HCT116 (cell line): Measurements from ENCODE around the gene LRIG1. TPM values are rescaled to one million over a fixed set of nuclear protein-coding genes. Genes with fewer than 3 reads are reported as not detected.

ENCODE experiments used
- ATAC-seq: fragments of 200-7000 bp; cut with Tn5 transposase; 2 replicates; pipeline ENCODE4 v1.9.1; 2020; ENCODE audit warnings: mild to moderate bottlenecking, moderate library complexity
- BruUV-seq: library from RNA; stranded (reverse); fragments of 400-500 nt; replicated peaks from 2 replicates; lab custom pipeline; 2021; lab: Mats Ljungman, UMichigan
- CTCF ChIA-PET: fragments of 300-600 bp; sonication (Branson Sonifier 250); formaldehyde crosslinking; loops from one replicate; lab custom pipeline; 2021; ENCODE audit warnings: antibody characterized with exemption; lab: Charles Lee
- POLR2A ChIA-PET: fragments of 300-600, 350-600 bp; sonication (Branson Sonifier 250); formaldehyde crosslinking; loops from one replicate; lab custom pipeline; 2021; ENCODE audit warnings: antibody characterized with exemption; lab: Charles Lee
- RAD21 ChIA-PET, 2 experiments: fragments of 300-600 bp; sonication (Branson Sonifier 250); formaldehyde crosslinking; loops; one replicate each; lab custom pipeline; 2023; ENCODE audit warnings: low total read pairs in 2 of 2; ENCODE audit not compliant: uncharacterized antibody in 2 of 2, unreplicated experiment in 2 of 2, low non-redundant PET in 1 of 2; lab: Charles Lee
- DNase-seq: peaks from one replicate; pipeline ENCODE4 v3.0.0-alpha.2; 2010; ENCODE audit warnings: low read depth, low spot score
- H2AFZ ChIP-seq: fragments of 200-600 bp; shearing (Covaris generic), sonication (generic); 2 replicates; pipeline ENCODE4 v1.6.1; 2017; ENCODE audit warnings: low read depth, mixed run types, mixed read lengths, antibody characterized with exemption, low read length; ENCODE audit not compliant: poor library complexity, severe bottlenecking
- H3K27ac ChIP-seq: 2 replicates; pipeline ENCODE4 v1.5.1; 2012; ENCODE audit warnings: low read depth, low read length
- H3K27me3 ChIP-seq: fragments of 200-600 bp; sonication (generic); 2 replicates; pipeline ENCODE4 v1.6.1; 2016; ENCODE audit warnings: mixed run types, low read length, mixed read lengths; ENCODE audit not compliant: insufficient read depth
- H3K36me3 ChIP-seq, 2 experiments: fragments of 200-500 bp in 1 of 2; fragments of 200-600 bp in 1 of 2; sonication (Bioruptor generic) in 1 of 2; sonication (generic) in 1 of 2; 2 replicates each; pipeline versions ENCODE4 v1.5.1 to v1.6.1; 2014 to 2016; ENCODE audit warnings: low read length in 2 of 2, inconsistent platforms in 1 of 2, mixed read lengths in 1 of 2, mixed run types in 1 of 2; ENCODE audit not compliant: insufficient read depth in 2 of 2, control insufficient read depth in 1 of 2
- H3K4me1 ChIP-seq, 2 experiments: fragments of 200-600 bp in 1 of 2; sonication (generic) in 1 of 2; 2 replicates each; pipeline versions ENCODE4 v1.5.1 to v1.6.1; 2012 to 2017; ENCODE audit warnings: low read length in 2 of 2, inconsistent platforms in 1 of 2, mild to moderate bottlenecking in 1 of 2, mixed read lengths in 1 of 2, mixed run types in 1 of 2, moderate library complexity in 1 of 2; ENCODE audit not compliant: insufficient read depth in 2 of 2, control insufficient read depth in 1 of 2
- H3K4me2 ChIP-seq: fragments of 200-600 bp; sonication (generic); 2 replicates; pipeline ENCODE4 v1.6.1; 2017; ENCODE audit warnings: mixed run types, low read length, mixed read lengths
- H3K4me3 ChIP-seq, 2 experiments: fragments of 200-600 bp in 1 of 2; sonication (generic) in 1 of 2; replicated peaks in 1 of 2; 2 replicates each; pipeline ENCODE4 v1.5.1; 2011 to 2016; ENCODE audit warnings: low read length in 2 of 2, control low read depth in 1 of 2, low read depth in 1 of 2, mild to moderate bottlenecking in 1 of 2, mixed read lengths in 1 of 2, mixed run types in 1 of 2
- H3K79me2 ChIP-seq: fragments of 200-600 bp; sonication (generic); 2 replicates; pipeline ENCODE4 v1.6.1; 2017; ENCODE audit warnings: mild to moderate bottlenecking, mixed run types, low read length, moderate library complexity, mixed read lengths; ENCODE audit not compliant: insufficient read depth
- H3K9ac ChIP-seq: fragments of 200-600 bp; sonication (generic); 2 replicates; pipeline ENCODE4 v1.6.1; 2016; ENCODE audit warnings: low read length, mixed read lengths
- H3K9me2 ChIP-seq: fragments of 200-600 bp; sonication (generic), shearing (Covaris generic); 2 replicates; pipeline ENCODE4 v1.6.1; 2017; ENCODE audit warnings: mixed run types, mild to moderate bottlenecking, moderate library complexity; ENCODE audit not compliant: insufficient read depth
- H3K9me3 ChIP-seq, 2 experiments: fragments of 200-500 bp in 1 of 2; fragments of 200-600 bp in 1 of 2; sonication (Bioruptor generic) in 1 of 2; sonication (generic) in 1 of 2; 2 replicates each; pipeline ENCODE4 v1.6.1; 2014 to 2017; ENCODE audit warnings: low read length in 2 of 2, mixed read lengths in 2 of 2, inconsistent platforms in 1 of 2, low read depth in 1 of 2, mild to moderate bottlenecking in 1 of 2, mixed run types in 1 of 2, moderate library complexity in 1 of 2; ENCODE audit not compliant: control insufficient read depth in 1 of 2, insufficient read depth in 1 of 2
- H4K20me1 ChIP-seq: fragments of 200-600 bp; sonication (generic), shearing (Covaris generic); 2 replicates; pipeline ENCODE4 v1.6.1; 2017; ENCODE audit warnings: mixed run types, mild to moderate bottlenecking, moderate library complexity; ENCODE audit not compliant: insufficient read depth
- ATF3 ChIP-seq: IDR thresholded peaks from 2 replicates; pipeline ENCODE4 v1.6.1; 2012
- CBX3 ChIP-seq: IDR thresholded peaks from 2 replicates; pipeline ENCODE4 v1.6.1; 2012; ENCODE audit warnings: low read depth
- CTCF ChIP-seq, 3 experiments: fragments of 200-600 bp in 1 of 3; sonication (generic) in 1 of 3; IDR thresholded peaks in 2 of 3; conservative IDR thresholded peaks in 1 of 3; 2 replicates each; pipeline ENCODE4 v1.5.1; 2012 to 2017; ENCODE audit warnings: low read depth in 2 of 3, low read length in 2 of 3, antibody characterized with exemption in 1 of 3, borderline replicate concordance in 1 of 3, control low read depth in 1 of 3, mild to moderate bottlenecking in 1 of 3, mixed read lengths in 1 of 3, mixed run types in 1 of 3, moderate library complexity in 1 of 3; ENCODE audit not compliant: insufficient read depth in 1 of 3
- EGR1 ChIP-seq: IDR thresholded peaks from 2 replicates; pipeline ENCODE4 v1.6.1; 2012; ENCODE audit warnings: low read depth
- EZH2phosphoT487 ChIP-seq: fragments of 200-600 bp; IDR thresholded peaks from 2 replicates; pipeline ENCODE4 v1.6.1; 2018; ENCODE audit warnings: antibody characterized with exemption, borderline replicate concordance
- FOSL1 ChIP-seq: IDR thresholded peaks from 2 replicates; pipeline ENCODE4 v1.6.1; 2012; ENCODE audit warnings: low read depth
- MAX ChIP-seq: IDR thresholded peaks from 2 replicates; pipeline ENCODE4 v1.6.1; 2012
- RAD21 ChIP-seq: IDR thresholded peaks from 2 replicates; pipeline ENCODE4 v1.6.1; 2012; ENCODE audit warnings: low read depth, mild to moderate bottlenecking
- SIN3A ChIP-seq: IDR thresholded peaks from 2 replicates; pipeline ENCODE4 v1.6.1; 2012; ENCODE audit warnings: low read depth
- TCF7L2 ChIP-seq: IDR thresholded peaks from 2 replicates; pipeline ENCODE4 v1.7.0; 2011; ENCODE audit warnings: borderline replicate concordance, inconsistent platforms; ENCODE audit not compliant: insufficient read depth, insufficient read length; ENCODE audit errors: extremely low read depth
- YY1 ChIP-seq: IDR thresholded peaks from 2 replicates; pipeline ENCODE4 v1.6.1; 2011; ENCODE audit warnings: low read length, low read depth, moderate library complexity, mild to moderate bottlenecking; ENCODE audit not compliant: insufficient replicate concordance; ENCODE audit errors: extremely low read depth
- ZBTB33 ChIP-seq: IDR thresholded peaks from 2 replicates; pipeline ENCODE4 v1.6.1; 2011; ENCODE audit warnings: mild to moderate bottlenecking, low read length, moderate library complexity; ENCODE audit not compliant: insufficient replicate concordance; ENCODE audit errors: extremely low read depth
- ZNF274 ChIP-seq: fragments of 200-500 bp; sonication (Bioruptor generic); IDR thresholded peaks from 2 replicates; pipeline ENCODE4 v1.6.1; 2014; ENCODE audit warnings: mild to moderate bottlenecking, low read depth, low read length, inconsistent platforms
- intact Hi-C: fragments of 100-400 bp; cut with micrococcal nuclease; formaldehyde crosslinking; loops from 2 replicates; pipeline ENCODE4 v1.10.0; 2022
- total RNA-seq: library from RNA; stranded (reverse); gene quantifications from one replicate; pipeline ENCODE4 v1.2.1, GENCODE V29; 2021; ENCODE audit not compliant: unreplicated experiment

LRIG1 gene
- total RNA-seq, 1 experiment from 2014 or later, result 3.1 TPM

GRCh38 chr3:66475386-66476020 lies 25.3 kb downstream of the LRIG1 start:
- H3K36me3 ChIP-seq, result no peaks in the 10 kb centered on the region
- no peaks in the 10 kb centered on the region for H3K9me2 ChIP-seq
- no peaks in the 10 kb centered on the region for H3K79me2 ChIP-seq

More at GRCh38 chr3:66475386-66476020, 25.3 kb downstream of the LRIG1 start:
- Histone ChIP-seq H4K20me1 (no peaks in the 10 kb centered on the region), H3K4me3 (no peak overlapping the region), H2AFZ (no peak overlapping the region), H3K4me2 (no peak overlapping the region), H3K4me1 (peaks cover 3 to 12% of the 10 kb centered on the region in 2 experiments; a peak in 3 of 4 replicates), H3K9ac (no peak overlapping the region), H3K27ac (no peak overlapping the region), H3K9me3 (no peaks in the 10 kb centered on the region), H3K27me3 (no peaks in the 10 kb centered on the region)
- no peak for DNase-seq
- no peak for ATAC-seq
- intact Hi-C loops, result no loop called here
- RAD21 ChIA-PET, result no interaction called here
- POLR2A ChIA-PET, result no interaction called here
- CTCF ChIA-PET, result no interaction called here
- TF ChIP-seq ATF3 (no peak), EGR1 (no peak), YY1 (no peak), EZH2phosphoT487 (no peak), MAX (no peak), CBX3 (no peak), CTCF (IDR thresholded peaks at IDR 0.05 in 2 of 3, conservative IDR thresholded peaks at IDR 0.05 in 1 of 3; ENCODE audit: borderline replicate concordance in 1 of 3, insufficient read depth in 1 of 3, low read depth in 2 of 3, low read length in 2 of 3) (no peak), RAD21 (no peak), SIN3A (no peak), ZNF274 (no peak), ZBTB33 (no peak), TCF7L2 (no peak), FOSL1 (no peak)
- BruUV-seq, result no TSS peak
